ENCODE data around the gene AMN.

Gene AMN

DNA sequence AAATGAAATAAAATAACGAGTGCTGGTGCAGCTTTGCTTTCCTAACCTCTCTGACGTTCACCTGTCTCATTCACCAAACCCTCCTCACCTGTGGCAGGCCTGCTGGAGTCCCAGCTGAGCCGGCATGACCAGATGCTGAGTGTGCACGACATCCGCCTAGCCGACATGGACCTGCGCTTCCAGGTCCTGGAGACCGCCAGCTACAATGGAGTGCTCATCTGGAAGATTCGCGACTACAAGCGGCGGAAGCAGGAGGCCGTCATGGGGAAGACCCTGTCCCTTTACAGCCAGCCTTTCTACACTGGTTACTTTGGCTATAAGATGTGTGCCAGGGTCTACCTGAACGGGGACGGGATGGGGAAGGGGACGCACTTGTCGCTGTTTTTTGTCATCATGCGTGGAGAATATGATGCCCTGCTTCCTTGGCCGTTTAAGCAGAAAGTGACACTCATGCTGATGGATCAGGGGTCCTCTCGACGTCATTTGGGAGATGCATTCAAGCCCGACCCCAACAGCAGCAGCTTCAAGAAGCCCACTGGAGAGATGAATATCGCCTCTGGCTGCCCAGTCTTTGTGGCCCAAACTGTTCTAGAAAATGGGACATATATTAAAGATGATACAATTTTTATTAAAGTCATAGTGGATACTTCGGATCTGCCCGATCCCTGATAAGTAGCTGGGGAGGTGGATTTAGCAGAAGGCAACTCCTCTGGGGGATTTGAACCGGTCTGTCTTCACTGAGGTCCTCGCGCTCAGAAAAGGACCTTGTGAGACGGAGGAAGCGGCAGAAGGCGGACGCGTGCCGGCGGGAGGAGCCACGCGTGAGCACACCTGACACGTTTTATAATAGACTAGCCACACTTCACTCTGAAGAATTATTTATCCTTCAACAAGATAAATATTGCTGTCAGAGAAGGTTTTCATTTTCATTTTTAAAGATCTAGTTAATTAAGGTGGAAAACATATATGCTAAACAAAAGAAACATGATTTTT is 17.1 kb upstream of the AMN start:
- Histone ChIP-seq H3K36me3 (peaks cover 29% of the 10 kb centered on the region), H3K27ac (no peak overlapping the region), H3K27me3 (ENCODE audit: insufficient read depth, low read depth, severe bottlenecking) (no peaks in the 10 kb centered on the region), H3K9me3 (ENCODE audit: severe bottlenecking) (no peaks in the 10 kb centered on the region), H3K4me3 (ENCODE audit: low read depth, low read length) (no peak overlapping the region)
- no peak for DNase-seq
- TF ChIP-seq, protein P1, sequence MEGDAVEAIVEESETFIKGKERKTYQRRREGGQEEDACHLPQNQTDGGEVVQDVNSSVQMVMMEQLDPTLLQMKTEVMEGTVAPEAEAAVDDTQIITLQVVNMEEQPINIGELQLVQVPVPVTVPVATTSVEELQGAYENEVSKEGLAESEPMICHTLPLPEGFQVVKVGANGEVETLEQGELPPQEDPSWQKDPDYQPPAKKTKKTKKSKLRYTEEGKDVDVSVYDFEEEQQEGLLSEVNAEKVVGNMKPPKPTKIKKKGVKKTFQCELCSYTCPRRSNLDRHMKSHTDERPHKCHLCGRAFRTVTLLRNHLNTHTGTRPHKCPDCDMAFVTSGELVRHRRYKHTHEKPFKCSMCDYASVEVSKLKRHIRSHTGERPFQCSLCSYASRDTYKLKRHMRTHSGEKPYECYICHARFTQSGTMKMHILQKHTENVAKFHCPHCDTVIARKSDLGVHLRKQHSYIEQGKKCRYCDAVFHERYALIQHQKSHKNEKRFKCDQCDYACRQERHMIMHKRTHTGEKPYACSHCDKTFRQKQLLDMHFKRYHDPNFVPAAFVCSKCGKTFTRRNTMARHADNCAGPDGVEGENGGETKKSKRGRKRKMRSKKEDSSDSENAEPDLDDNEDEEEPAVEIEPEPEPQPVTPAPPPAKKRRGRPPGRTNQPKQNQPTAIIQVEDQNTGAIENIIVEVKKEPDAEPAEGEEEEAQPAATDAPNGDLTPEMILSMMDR (IDR thresholded peaks at IDR 0.05; ENCODE audit: low read depth, low read length), result no peak

DNA sequence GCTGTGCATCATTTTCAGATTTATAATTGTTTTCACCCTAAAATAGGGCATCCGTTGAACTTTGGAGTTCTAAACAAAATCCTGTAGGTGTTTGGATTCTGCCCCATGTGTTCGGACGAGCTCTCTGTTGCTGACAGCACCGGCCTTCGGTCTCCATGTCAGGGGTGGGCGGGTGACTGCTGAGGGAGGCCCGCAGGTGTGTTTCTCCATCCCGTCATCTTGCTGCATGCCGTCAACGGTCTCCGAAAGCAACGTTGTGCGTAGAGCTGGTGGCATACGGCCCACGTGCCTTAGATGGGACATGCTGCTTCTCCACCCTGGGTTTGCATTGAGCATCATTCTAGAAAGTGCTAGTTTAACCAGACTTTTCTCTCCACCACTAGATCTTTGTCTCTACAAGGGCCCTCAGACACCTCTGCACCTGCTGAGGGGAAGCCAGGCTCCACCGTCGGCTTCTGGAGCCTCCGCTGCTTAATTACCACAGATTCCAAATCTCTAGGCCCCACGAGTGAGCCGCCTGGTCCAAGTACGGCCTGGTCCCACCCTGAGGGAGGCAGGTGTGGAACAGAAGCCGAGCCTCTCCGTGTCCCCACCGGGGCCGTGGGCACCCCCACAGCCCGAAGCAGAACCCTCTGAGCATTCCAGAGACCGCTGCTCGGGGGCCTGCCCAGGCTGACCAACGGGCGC is 15.7 kb upstream of the AMN start:
- no peak for DNase-seq
- H3K9me3 ChIP-seq (ENCODE audit: severe bottlenecking), result no peaks in the 10 kb centered on the region
- no peak overlapping the region for H3K4me3 ChIP-seq (ENCODE audit: low read depth, low read length)
- H3K27me3 ChIP-seq (ENCODE audit: insufficient read depth, low read depth, severe bottlenecking), result no peaks in the 10 kb centered on the region
- H3K36me3 ChIP-seq, result peaks cover 29% of the 10 kb centered on the region
- TF ChIP-seq, protein P1 (IDR thresholded peaks at IDR 0.05; ENCODE audit: low read depth, low read length), result no peak
- H3K27ac ChIP-seq, result no peak overlapping the region

- TF ChIP-seq, protein P1 (IDR thresholded peaks at IDR 0.05; ENCODE audit: low read depth, low read length), result no peak
- Histone ChIP-seq H3K27me3 (ENCODE audit: insufficient read depth, low read depth, severe bottlenecking) (no peaks in the 10 kb centered on the region), H3K9me3 (ENCODE audit: severe bottlenecking) (no peaks in the 10 kb centered on the region), H3K36me3 (peaks cover 29% of the 10 kb centered on the region), H3K27ac (no peak overlapping the region), H3K4me3 (ENCODE audit: low read depth, low read length) (no peak overlapping the region)
- DNase-seq, result no peak
Observed at GRCh38 chr14:102907303-102907844, 15.1 kb upstream of the AMN start.

DNA sequence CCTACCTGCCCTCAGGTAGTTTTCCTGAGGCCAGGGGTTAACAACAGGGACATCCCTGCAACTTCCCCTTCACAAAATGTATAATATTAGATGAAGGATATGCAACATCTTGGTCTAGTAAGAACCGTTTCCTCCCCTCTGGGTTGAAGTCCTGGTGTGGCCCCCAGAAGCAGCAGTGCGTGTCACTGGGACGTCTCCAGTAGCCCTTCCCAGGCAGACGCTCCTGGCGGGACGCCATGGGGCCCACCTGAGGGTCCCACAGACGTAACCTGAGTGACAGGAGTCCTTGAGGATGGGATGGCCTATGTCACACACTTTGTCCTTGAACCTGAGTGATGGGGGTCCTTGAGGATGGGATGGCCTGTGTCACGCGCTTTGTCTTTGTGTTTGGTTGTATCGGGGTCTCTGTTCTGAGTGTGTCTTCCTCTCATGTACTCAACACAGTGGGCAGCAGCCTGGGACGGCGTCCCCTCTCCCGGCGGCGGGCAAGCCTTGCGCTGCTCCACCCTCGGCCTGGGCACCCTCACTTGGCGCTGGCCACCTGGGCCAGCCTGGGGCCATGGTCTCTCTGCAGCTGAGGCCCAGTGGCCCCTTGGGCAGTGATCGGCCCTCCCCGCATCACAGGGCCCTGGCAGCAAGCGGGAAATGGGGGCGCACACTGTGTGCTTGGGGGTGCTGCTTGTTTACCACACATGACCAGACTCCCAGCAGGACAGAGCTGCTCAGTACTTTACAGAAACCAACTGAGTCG is 14.3 kb upstream of the AMN start:
- TF ChIP-seq, protein P1 (IDR thresholded peaks at IDR 0.05; ENCODE audit: low read depth, low read length), result no peak
- Histone ChIP-seq H3K4me3 (ENCODE audit: low read depth, low read length) (no peak overlapping the region), H3K27me3 (ENCODE audit: insufficient read depth, low read depth, severe bottlenecking) (no peaks in the 10 kb centered on the region), H3K9me3 (ENCODE audit: severe bottlenecking) (no peaks in the 10 kb centered on the region), H3K36me3 (peaks cover 29% of the 10 kb centered on the region), H3K27ac (no peak overlapping the region)
- no peak for DNase-seq

GRCh38 chr14:102908766-102909455 is 13.6 kb upstream of the AMN start:
- TF ChIP-seq, protein P1 (IDR thresholded peaks at IDR 0.05; ENCODE audit: low read depth, low read length), result no peak
- Histone ChIP-seq H3K4me3 (ENCODE audit: low read depth, low read length) (no peak overlapping the region), H3K36me3 (peaks cover 25% of the 10 kb centered on the region), H3K27me3 (ENCODE audit: insufficient read depth, low read depth, severe bottlenecking) (no peaks in the 10 kb centered on the region), H3K27ac (no peak overlapping the region), H3K9me3 (ENCODE audit: severe bottlenecking) (no peaks in the 10 kb centered on the region)
- no peak for DNase-seq
